Ovary (tissue), 9 donors: ENCODE data around the gene SENP7. TPM values are rescaled to one million over a fixed set of nuclear protein-coding genes. Genes with fewer than 3 reads are reported as not detected.

Source experiments
- DNase-seq, 5 donors: peaks; one replicate each; pipeline ENCODE4 v3.0.0-alpha.2; 2019 to 2020
- H3K27ac ChIP-seq, 2 donors: fragments of 200-600 bp; one replicate each; pipeline versions ENCODE4 v1.5.1 to v1.8.0; 2019 to 2022
- H3K27me3 ChIP-seq: fragments of 200-600 bp; one replicate; pipeline ENCODE4 v1.8.0; 2022
- H3K36me3 ChIP-seq: fragments of 200-600 bp; sonication (generic); one replicate; pipeline ENCODE4 v1.5.1; 2019
- H3K4me1 ChIP-seq: one replicate; pipeline ENCODE4 v1.8.1; 2013; ENCODE audit warnings: mild to moderate bottlenecking, moderate library complexity; ENCODE audit not compliant: insufficient read depth
- H3K4me3 ChIP-seq: fragments of 200-600 bp; sonication (generic); one replicate; pipeline ENCODE4 v1.5.1; 2017
- H3K9me3 ChIP-seq, 2 donors: fragments of 200-600 bp in 1 of 2; sonication (generic) in 1 of 2; one replicate each; pipeline versions ENCODE4 v1.5.1 to v1.8.1; 2013 to 2019; ENCODE audit warnings: mild to moderate bottlenecking in 1 of 2, moderate library complexity in 1 of 2
- CTCF ChIP-seq, 3 donors: fragments of 450-650 bp in 2 of 3; fragments of 200-600 bp in 1 of 3; IDR thresholded peaks; one replicate each; pipeline versions ENCODE4 v1.5.1 to v1.8.0; 2016 to 2022; ENCODE audit warnings: antibody characterized with exemption in 3 of 3, mild to moderate bottlenecking in 1 of 3
- EP300 ChIP-seq: sonication (generic); formaldehyde crosslinking; IDR thresholded peaks from one replicate; pipeline ENCODE4 v1.6.1; 2017; ENCODE audit warnings: antibody characterized with exemption
- POLR2A ChIP-seq: fragments of 450-650 bp; IDR thresholded peaks from one replicate; pipeline ENCODE4 v1.6.1; 2017; ENCODE audit warnings: antibody characterized with exemption, mild to moderate bottlenecking, moderate library complexity
- WGBS, 3 donors: extraction: QIAGEN DNeasy Blood & Tissue Kit in 1 of 3; methylation state at CpG; one replicate each; pipeline versions ENCODE4 v1.1.5 to v1.1.7; 2013 to 2017; 5-methylcytosine and 5-hydroxymethylcytosine counted together
- intact Hi-C, 4 donors: fragments of 100-400 bp; cut with DNase I; formaldehyde crosslinking; loops; one replicate each; pipeline versions ENCODE4 v1.11.0 to v1.15.1; 2022 to 2023
- polyA plus RNA-seq, 2 donors: library from polyadenylated mRNA; stranded (reverse); fragments of 200-250 nt in 1 of 2; fragments of 350-450 nt in 1 of 2; fragmentation: Illumina TruSeq in 1 of 2; extraction: RNeasy Lipid Tissue Mini Kit (QIAGEN cat#74804) in 1 of 2; gene quantifications; one replicate each; pipeline ENCODE4 v1.2.3, GENCODE V29; 2013 to 2014
- total RNA-seq, 7 donors: library from RNA; depleted of rRNA in 2 of 7; stranded (reverse); fragments of >200 nt in 2 of 7; fragmentation: NEBNext Ultra II Directional in 3 of 7; extraction: Animal tissue kit (Norgen Biotek cat#: 25700) in 3 of 7; gene quantifications; one replicate each; pipeline versions ENCODE4 v1.1.0 to v1.2.4, GENCODE V29; 2016 to 2023
- donor health status: DM: no; HTN: no; CAD: no; lungs with moderate emphysema.
- donor health status: DM: no; HTN: no; CAD: no.
- donor health status: Bipolar disorder and iron deficiency.
- donor health status: DM: yes; HTN: yes; CAD: no.
- donor health status: DM: no; HTN: no; CAD: no.
- donor health status: DM: yes; HTN: yes; CAD: no.

SENP7 gene
- total and polyA plus RNA-seq, 9 donors = 16.9 to 33.4 (median 26.8) TPM

GRCh38 chr3:101535221-101535620 is 22.2 kb upstream of the SENP7 start:
- intact Hi-C loops = no loop called here
- Histone ChIP-seq H3K27ac (no peak overlapping the region), H3K9me3 (no peaks in the 10 kb centered on the region), H3K27me3 (no peaks in the 10 kb centered on the region), H3K4me1 (no peaks in the 10 kb centered on the region), H3K4me3 (no peak overlapping the region), H3K36me3 (no peaks in the 10 kb centered on the region)
- TF ChIP-seq POLR2A (no peak), EP300 (no peak)
- DNase-seq = no peak
- WGBS, 3 donors = 71 to 96% (median 78%) methylated on average over 5 of the region's 5 CpGs

GRCh38 chr3:101533603-101533968 is 20.6 kb upstream of the SENP7 start:
- Histone ChIP-seq H3K27ac (no peak overlapping the region), H3K9me3 (no peaks in the 10 kb centered on the region), H3K36me3 (no peaks in the 10 kb centered on the region), H3K27me3 (no peaks in the 10 kb centered on the region), H3K4me1 (no peaks in the 10 kb centered on the region), H3K4me3 (no peak overlapping the region)
- DNase-seq = no peak
- WGBS, 3 donors = 54 to 64% (median 60%) methylated on average over 1 of the region's 1 CpG
- TF ChIP-seq EP300 (no peak), POLR2A (no peak), CTCF (IDR thresholded peaks at IDR 0.05) (no peak)
- intact Hi-C loops = no loop called here

- no peak overlapping the region for H3K4me3 ChIP-seq
- TF ChIP-seq POLR2A = no peak
- TF ChIP-seq CTCF (IDR thresholded peaks at IDR 0.05) = no peak
- TF ChIP-seq EP300 = no peak
- no peaks in the 10 kb centered on the region for H3K4me1 ChIP-seq
- H3K27me3 ChIP-seq = no peaks in the 10 kb centered on the region
- no peak overlapping the region for H3K27ac ChIP-seq
- whole genome bisulfite sequencing, 3 donors = 53 to 60% (median 58%) methylated on average over 9 of the region's 9 CpGs
- H3K36me3 ChIP-seq = no peaks in the 10 kb centered on the region
- intact Hi-C loops = no loop called here
- no peaks in the 10 kb centered on the region for H3K9me3 ChIP-seq
- no peak for DNase-seq
Observed at GRCh38 chr3:101532783-101533602, 20.0 kb upstream of the SENP7 start.

- intact Hi-C loops = no loop called here
- H3K4me3 ChIP-seq = no peak overlapping the region
- no peaks in the 10 kb centered on the region for H3K9me3 ChIP-seq
- TF ChIP-seq EP300 (no peak), CTCF (IDR thresholded peaks at IDR 0.05) (no peak), POLR2A (no peak)
- H3K27ac ChIP-seq = no peak overlapping the region
- 15 to 43% (median 21%) methylated on average over 2 of the region's 2 CpGs for WGBS, 3 donors
- H3K27me3 ChIP-seq = no peaks in the 10 kb centered on the region
- no peak for DNase-seq
- no peaks in the 10 kb centered on the region for H3K4me1 ChIP-seq
- H3K36me3 ChIP-seq = no peaks in the 10 kb centered on the region
Observed at GRCh38 chr3:101531473-101532086, 18.6 kb upstream of the SENP7 start.

GRCh38 chr3:101530686-101531047 is 17.7 kb upstream of the SENP7 start:
- intact Hi-C loops = no loop called here
- TF ChIP-seq EP300 (no peak), POLR2A (no peak), CTCF (IDR thresholded peaks at IDR 0.05) (no peak)
- H3K36me3 ChIP-seq = no peaks in the 10 kb centered on the region
- no peaks in the 10 kb centered on the region for H3K27me3 ChIP-seq
- H3K4me3 ChIP-seq = no peak overlapping the region
- H3K4me1 ChIP-seq = no peaks in the 10 kb centered on the region
- 44 to 66% (median 53%) methylated on average over 2 of the region's 2 CpGs for WGBS, 3 donors
- DNase-seq = no peak
- peaks cover 0 to 3% of the 10 kb centered on the region in 2 donors for H3K9me3 ChIP-seq
- H3K27ac ChIP-seq = no peak overlapping the region
